ENCODE data around the gene AASS.

DNA sequence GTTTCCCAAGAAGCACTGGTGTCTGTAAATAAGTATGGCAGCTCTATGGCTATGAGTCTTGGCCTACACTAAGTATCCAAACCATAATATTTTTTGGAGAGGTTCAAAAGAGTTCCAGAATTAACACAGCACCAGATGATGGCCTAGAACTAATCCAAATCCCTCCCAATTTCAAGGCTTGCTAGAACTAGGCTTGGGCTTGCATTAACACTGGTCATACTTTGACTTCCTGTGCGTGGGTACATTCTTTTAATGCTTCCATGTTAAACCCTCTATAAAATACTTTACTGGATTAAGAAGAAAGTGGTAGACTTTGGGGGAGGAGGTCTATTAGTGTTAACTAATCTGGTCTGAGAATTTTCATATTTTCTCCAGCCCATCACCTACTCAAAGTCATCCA is 3.1 kb downstream of the AASS start:
- no peak for TF ChIP-seq POLR2A (IDR thresholded peaks at IDR 0.05)
- TF ChIP-seq, protein P1, sequence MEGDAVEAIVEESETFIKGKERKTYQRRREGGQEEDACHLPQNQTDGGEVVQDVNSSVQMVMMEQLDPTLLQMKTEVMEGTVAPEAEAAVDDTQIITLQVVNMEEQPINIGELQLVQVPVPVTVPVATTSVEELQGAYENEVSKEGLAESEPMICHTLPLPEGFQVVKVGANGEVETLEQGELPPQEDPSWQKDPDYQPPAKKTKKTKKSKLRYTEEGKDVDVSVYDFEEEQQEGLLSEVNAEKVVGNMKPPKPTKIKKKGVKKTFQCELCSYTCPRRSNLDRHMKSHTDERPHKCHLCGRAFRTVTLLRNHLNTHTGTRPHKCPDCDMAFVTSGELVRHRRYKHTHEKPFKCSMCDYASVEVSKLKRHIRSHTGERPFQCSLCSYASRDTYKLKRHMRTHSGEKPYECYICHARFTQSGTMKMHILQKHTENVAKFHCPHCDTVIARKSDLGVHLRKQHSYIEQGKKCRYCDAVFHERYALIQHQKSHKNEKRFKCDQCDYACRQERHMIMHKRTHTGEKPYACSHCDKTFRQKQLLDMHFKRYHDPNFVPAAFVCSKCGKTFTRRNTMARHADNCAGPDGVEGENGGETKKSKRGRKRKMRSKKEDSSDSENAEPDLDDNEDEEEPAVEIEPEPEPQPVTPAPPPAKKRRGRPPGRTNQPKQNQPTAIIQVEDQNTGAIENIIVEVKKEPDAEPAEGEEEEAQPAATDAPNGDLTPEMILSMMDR (IDR thresholded peaks at IDR 0.05), result no peak
